Upper lobe of left lung (tissue), 6 donors: ENCODE results near the gene RNASE8. TPM values are rescaled to one million over a fixed set of nuclear protein-coding genes. Genes with fewer than 3 reads are reported as not detected.

Source experiments
- ATAC-seq, 2 donors: fragments of 200-7000 bp; cut with Tn5 transposase; one replicate each; pipeline ENCODE4 v1.9.1; 2022; ENCODE audit warnings: mild to moderate bottlenecking in 2 of 2, moderate library complexity in 2 of 2; ENCODE audit not compliant: low FRiP score in 2 of 2
- DNase-seq, 2 donors: peaks; one replicate each; pipeline ENCODE4 v3.0.0-alpha.2; 2019 to 2020
- H3K27ac ChIP-seq, 4 donors: fragments of 200-600 bp; sonication (generic); one replicate each; pipeline ENCODE4 v1.5.1; 2016 to 2019
- H3K27me3 ChIP-seq, 4 donors: fragments of 200-600 bp; sonication (generic); one replicate each; pipeline ENCODE4 v1.5.1; 2017 to 2019
- H3K36me3 ChIP-seq, 4 donors: fragments of 200-600 bp; sonication (generic); one replicate each; pipeline ENCODE4 v1.5.1; 2016 to 2019
- H3K4me1 ChIP-seq, 4 donors: fragments of 200-600 bp; sonication (generic); one replicate each; pipeline ENCODE4 v1.5.1; 2018 to 2019
- H3K4me3 ChIP-seq, 4 donors: fragments of 200-600 bp; sonication (generic); one replicate each; pipeline ENCODE4 v1.5.1; 2017 to 2019; ENCODE audit warnings: mild to moderate bottlenecking in 2 of 4, moderate library complexity in 1 of 4
- H3K9me3 ChIP-seq, 4 donors: fragments of 200-600 bp; sonication (generic); one replicate each; pipeline ENCODE4 v1.5.1; 2018 to 2019
- CTCF ChIP-seq, 6 experiments: fragments of 450-650 bp in 4 of 6; fragments of 200-600 bp in 2 of 6; sonication (generic) in 2 of 6; IDR thresholded peaks; one replicate each; pipeline ENCODE4 v1.5.1; 2016 to 2019; ENCODE audit warnings: antibody characterized with exemption in 6 of 6
- EP300 ChIP-seq, 4 donors: sonication (generic); formaldehyde crosslinking; IDR thresholded peaks; one replicate each; pipeline ENCODE4 v1.5.1; 2017; ENCODE audit warnings: antibody characterized with exemption in 4 of 4, control low read depth in 2 of 4
- POLR2A ChIP-seq, 4 donors: fragments of 450-650 bp; IDR thresholded peaks; one replicate each; pipeline ENCODE4 v1.5.1; 2016 to 2017; ENCODE audit warnings: antibody characterized with exemption in 4 of 4, mild to moderate bottlenecking in 2 of 4
- POLR2AphosphoS5 ChIP-seq, 2 donors: sonication (generic); formaldehyde crosslinking; IDR thresholded peaks; one replicate each; pipeline ENCODE4 v1.5.1; 2017; ENCODE audit warnings: antibody characterized with exemption in 2 of 2
- WGBS, 2 donors: methylation state at CpG; one replicate each; pipeline ENCODE4 v1.1.5; 2017 to 2018; 5-methylcytosine and 5-hydroxymethylcytosine counted together
- total RNA-seq, 6 donors: library from RNA; depleted of rRNA in 4 of 6; stranded (reverse); fragments of >200 nt in 4 of 6; gene quantifications; one replicate each; pipeline versions ENCODE4 v1.1.0 to v1.2.1, GENCODE V29; 2016 to 2021
- donor health status: DM: no; HTN: no; CAD: no; lungs with moderate emphysema.
- donor health status: DM: no; HTN: yes; CAD: no; lungs with severe emphysema.

The RNASE8 gene
- total RNA-seq, 6 donors from 2014 or later = not detected

- peak; percentile 21 to 48 for ATAC-seq
Observed at GRCh38 chr14:21084998-21085853, 27.6 kb downstream of the RNASE8 start.

DNA sequence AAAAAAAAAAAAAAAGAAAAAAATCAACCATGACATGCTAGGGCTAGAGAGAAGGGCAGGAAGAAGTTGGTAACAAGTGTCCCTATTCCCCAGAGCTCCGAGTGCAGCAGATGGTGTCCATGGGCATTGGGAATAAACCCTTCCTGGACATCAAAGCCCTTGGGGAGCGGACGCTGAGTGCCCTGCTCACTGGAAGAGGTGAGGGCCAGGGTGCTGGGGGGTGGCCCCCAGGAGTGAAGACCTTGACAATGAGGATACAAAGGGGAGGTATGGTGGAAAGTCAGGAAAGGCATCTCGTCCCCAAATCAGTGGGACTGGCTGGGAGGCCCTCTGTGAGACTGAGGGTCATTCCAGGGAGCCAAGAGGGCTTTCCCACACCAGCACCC is 29.3 kb downstream of the RNASE8 start:
- TF ChIP-seq CTCF (IDR thresholded peaks at IDR 0.05) = no peak
- TF ChIP-seq EP300 (IDR thresholded peaks at IDR 0.05) = no peak
- TF ChIP-seq POLR2AphosphoS5 (IDR thresholded peaks at IDR 0.05) = no peak
- no peak for TF ChIP-seq POLR2A (IDR thresholded peaks at IDR 0.05)

More at GRCh38 chr14:21084998-21085853, 27.6 kb downstream of the RNASE8 start:
- Histone ChIP-seq H3K4me3 (no peak overlapping the region), H3K9me3 (no peaks in the 10 kb centered on the region), H3K4me1 (peaks cover 10 to 24% (median 21%) of the 10 kb centered on the region in 4 donors), H3K27me3 (no peaks in the 10 kb centered on the region), H3K27ac (peak overlapping the region; percentile 57 to 75 (median 72)), H3K36me3 (peaks cover 7 to 89% (median 38%) of the 10 kb centered on the region in 4 donors)
- 53 to 68% methylated on average over 17 of the region's 17 CpGs for WGBS, 2 donors
- peak; percentile 56 to 87 for DNase-seq
- peak; percentile 23 to 26 for TF ChIP-seq POLR2AphosphoS5 (IDR thresholded peaks at IDR 0.05)
- TF ChIP-seq POLR2A (IDR thresholded peaks at IDR 0.05) = no peak

GRCh38 chr14:21087294-21088091 is 29.9 kb downstream of the RNASE8 start:
- Histone ChIP-seq H3K4me3 (peak overlapping the region in 1 of 4 donors; percentile 13), H3K27ac (peak overlapping the region; percentile 20 to 63 (median 40)), H3K9me3 (no peaks in the 10 kb centered on the region), H3K36me3 (peaks cover 6 to 87% (median 43%) of the 10 kb centered on the region in 4 donors), H3K4me1 (peaks cover 13 to 29% (median 21%) of the 10 kb centered on the region in 4 donors), H3K27me3 (no peaks in the 10 kb centered on the region)
- ATAC-seq (peak; percentile 38 to 70), DNase-seq (peak in 1 of 2 donors; percentile 83)
- 47 to 55% methylated on average over 10 to 16 of the region's 19 CpGs for WGBS, 2 donors
- TF ChIP-seq POLR2A (IDR thresholded peaks at IDR 0.05) = no peak
- no peak for TF ChIP-seq CTCF (IDR thresholded peaks at IDR 0.05)
- TF ChIP-seq EP300 (IDR thresholded peaks at IDR 0.05) = no peak
- no peak for TF ChIP-seq POLR2AphosphoS5 (IDR thresholded peaks at IDR 0.05)

More for the DNA sequence above, 29.3 kb downstream of the RNASE8 start:
- H3K4me3 ChIP-seq = peak overlapping the region in 1 of 4 donors; percentile 13
- no peaks in the 10 kb centered on the region for H3K27me3 ChIP-seq
- no peaks in the 10 kb centered on the region for H3K9me3 ChIP-seq
- DNase-seq (no peak), ATAC-seq (no peak)
- peak overlapping the region; percentile 20 to 63 (median 40) for H3K27ac ChIP-seq
- peaks cover 8 to 89% (median 44%) of the 10 kb centered on the region in 4 donors for H3K36me3 ChIP-seq
- peaks cover 10 to 24% (median 21%) of the 10 kb centered on the region in 4 donors for H3K4me1 ChIP-seq
- 82 to 93% methylated on average over 4 of the region's 4 CpGs for WGBS, 2 donors

DNA sequence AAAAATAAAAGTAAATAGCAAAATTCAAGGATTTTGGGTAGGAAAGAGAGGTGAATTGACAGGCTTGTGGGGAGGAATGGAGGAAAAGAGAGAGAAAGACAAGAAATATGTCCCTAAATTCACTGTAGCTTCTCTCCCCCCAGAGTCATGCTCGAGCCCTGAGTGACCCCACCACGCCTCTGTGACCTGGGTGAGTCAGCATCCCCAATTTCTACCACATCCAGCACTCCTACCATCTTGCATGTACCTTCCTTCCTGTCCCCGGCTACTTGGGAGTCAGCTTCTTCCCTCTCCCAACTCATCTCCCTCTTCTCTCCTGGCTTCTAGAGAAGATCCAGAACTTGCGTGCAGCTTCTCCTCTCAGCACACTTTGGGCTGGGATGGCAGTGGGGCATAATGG is 31.1 kb downstream of the RNASE8 start:
- Histone ChIP-seq H3K27ac (no peak overlapping the region), H3K27me3 (no peaks in the 10 kb centered on the region), H3K9me3 (no peaks in the 10 kb centered on the region), H3K36me3 (peaks cover 6 to 84% (median 39%) of the 10 kb centered on the region in 4 donors), H3K4me1 (peaks cover 17 to 34% (median 21%) of the 10 kb centered on the region in 4 donors), H3K4me3 (no peak overlapping the region)
- DNase-seq = no peak
- TF ChIP-seq CTCF (IDR thresholded peaks at IDR 0.05) (no peak), POLR2A (IDR thresholded peaks at IDR 0.05) (no peak), POLR2AphosphoS5 (IDR thresholded peaks at IDR 0.05) (no peak), EP300 (IDR thresholded peaks at IDR 0.05) (no peak)
- no peak for ATAC-seq
- 80 to 86% methylated on average over 4 of the region's 4 CpGs for WGBS, 2 donors

- Histone ChIP-seq H3K27me3 (no peaks in the 10 kb centered on the region), H3K4me1 (peaks cover 17 to 36% (median 18%) of the 10 kb centered on the region in 4 donors), H3K4me3 (no peak overlapping the region), H3K36me3 (peaks cover 6 to 79% (median 35%) of the 10 kb centered on the region in 4 donors), H3K27ac (peak overlapping the region in 1 of 4 donors; percentile 19), H3K9me3 (no peaks in the 10 kb centered on the region)
- WGBS, 2 donors = 52 to 65% methylated on average over 1 of the region's 1 CpG
- DNase-seq (no peak), ATAC-seq (no peak)
- TF ChIP-seq POLR2AphosphoS5 (IDR thresholded peaks at IDR 0.05) = no peak
- no peak for TF ChIP-seq POLR2A (IDR thresholded peaks at IDR 0.05)
- no peak for TF ChIP-seq CTCF (IDR thresholded peaks at IDR 0.05)
- no peak for TF ChIP-seq EP300 (IDR thresholded peaks at IDR 0.05)
Observed at GRCh38 chr14:21089271-21089670, 31.6 kb downstream of the RNASE8 start.
